ENCODE measurements around the gene TCHP. TPM values are rescaled to one million over a fixed set of nuclear protein-coding genes. Genes with fewer than 3 reads are reported as not detected.
A peak's percentile ranks its signal among the peaks of the same experiment; 100 is the strongest.

Gene TCHP
- total RNA-seq, 1 donor: 11.5 TPM

- peak; percentile 7 for TF ChIP-seq CTCF (IDR thresholded peaks at IDR 0.05; ENCODE audit: insufficient read depth, low read length)
- peak; percentile 59 for DNase-seq (ENCODE audit: low read depth)
- peak overlapping the region; percentile 9 for H3K4me3 ChIP-seq (ENCODE audit: low read depth, low read length)
Measured at GRCh38 chr12:109951751-109952150, 51.7 kb downstream of the TCHP start.

GRCh38 chr12:109952160-109952858 is 52.2 kb downstream of the TCHP start:
- no peak overlapping the region for H3K4me3 ChIP-seq (ENCODE audit: low read depth, low read length)
- no peak for TF ChIP-seq CTCF (IDR thresholded peaks at IDR 0.05; ENCODE audit: insufficient read depth, low read length)
- no peak for DNase-seq (ENCODE audit: low read depth)

GRCh38 chr12:109952873-109953272 is 52.8 kb downstream of the TCHP start:
- no peak overlapping the region for H3K4me3 ChIP-seq (ENCODE audit: low read depth, low read length)
- no peak for TF ChIP-seq CTCF (IDR thresholded peaks at IDR 0.05; ENCODE audit: insufficient read depth, low read length)
- no peak for DNase-seq (ENCODE audit: low read depth)

GRCh38 chr12:109953656-109954055 is 53.6 kb downstream of the TCHP start:
- TF ChIP-seq CTCF (IDR thresholded peaks at IDR 0.05; ENCODE audit: insufficient read depth, low read length): no peak
- no peak overlapping the region for H3K4me3 ChIP-seq (ENCODE audit: low read depth, low read length)
- no peak for DNase-seq (ENCODE audit: low read depth)

- no peak for TF ChIP-seq CTCF (IDR thresholded peaks at IDR 0.05; ENCODE audit: insufficient read depth, low read length)
- H3K4me3 ChIP-seq (ENCODE audit: low read depth, low read length): no peak overlapping the region
- DNase-seq (ENCODE audit: low read depth): no peak
Measured at GRCh38 chr12:109958374-109958773, 58.3 kb downstream of the TCHP start.

- no peak overlapping the region for H3K4me3 ChIP-seq (ENCODE audit: low read depth, low read length)
- TF ChIP-seq CTCF (IDR thresholded peaks at IDR 0.05; ENCODE audit: insufficient read depth, low read length): no peak
- no peak for DNase-seq (ENCODE audit: low read depth)
Measured at GRCh38 chr12:109959411-109960093, 59.5 kb downstream of the TCHP start.
